Measurements from ENCODE around the gene GSTA4.

GSTA4 gene

GRCh38 chr6:52994839-52995088 is 320 bp downstream of the GSTA4 start:
- Mint-ChIP-seq H3K4me3 (peak overlapping the region; percentile 87 to 98), H3K27me3 (peaks cover 14% of the 10 kb centered on the region), H3K4me1 (peaks cover 33% of the 10 kb centered on the region), H3K27ac (peak overlapping the region; percentile 88 to 100), H3K9me3 (no peaks in the 10 kb centered on the region)
- peak; percentile 52 for ATAC-seq
- DNase-seq, result peak in 1 of 2 donors; percentile 54

- Mint-ChIP-seq H3K9me3 (no peaks in the 10 kb centered on the region), H3K27me3 (peaks cover 14% of the 10 kb centered on the region), H3K27ac (peak overlapping the region; percentile 28 to 88), H3K4me3 (peak overlapping the region; percentile 87 to 98), H3K4me1 (peaks cover 33% of the 10 kb centered on the region)
- ATAC-seq (no peak), DNase-seq (no peak)
Measured at GRCh38 chr6:52994031-52994838, 849 bp downstream of the GSTA4 start.

DNA sequence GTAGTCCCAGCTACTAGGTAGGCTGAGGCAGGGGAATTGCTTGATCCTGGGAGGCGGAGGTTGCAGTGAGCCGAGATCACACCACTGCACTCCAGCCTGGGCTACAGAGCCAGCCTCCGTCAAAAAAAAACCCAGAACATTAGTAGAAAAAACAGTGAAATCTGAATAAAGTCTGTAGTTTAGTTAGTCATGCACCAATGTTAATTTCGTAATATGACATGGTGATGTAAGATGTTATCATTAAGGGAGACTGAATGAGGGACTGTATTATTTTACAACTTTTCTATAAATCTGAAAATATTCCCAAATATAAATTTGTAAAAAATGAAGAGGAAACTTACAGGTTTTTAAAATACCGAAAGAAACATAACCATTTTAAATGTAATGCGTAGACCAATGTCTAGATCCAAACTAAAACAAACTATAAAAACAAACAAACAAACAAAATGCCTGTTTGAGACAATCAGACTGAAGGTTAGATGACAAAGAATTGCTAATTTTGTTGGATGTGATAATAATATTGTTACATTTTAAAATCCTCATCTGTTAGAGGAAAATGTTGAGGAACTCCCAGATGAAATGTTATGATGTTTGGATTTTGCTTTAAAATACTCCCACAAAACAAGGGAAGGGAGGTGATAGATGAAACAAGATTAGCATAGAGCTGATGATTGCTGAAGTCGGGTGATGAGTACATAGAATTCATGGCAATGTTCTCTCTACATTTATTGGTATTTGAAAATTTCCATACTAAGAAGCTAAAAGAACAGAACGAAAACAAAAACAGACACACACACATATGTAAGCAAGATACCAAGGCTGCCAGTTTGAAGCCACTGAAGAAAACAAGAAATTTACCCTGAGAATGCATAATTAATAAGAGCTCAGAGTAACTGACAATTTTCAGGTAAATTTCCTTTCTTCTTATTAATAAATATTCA is 1.8 kb downstream of the GSTA4 start:
- H3K4me3 Mint-ChIP-seq, result peak overlapping the region; percentile 87 to 98
- no peak for DNase-seq
- peaks cover 19% of the 10 kb centered on the region for H3K27me3 Mint-ChIP-seq
- H3K4me1 Mint-ChIP-seq, result peaks cover 35% of the 10 kb centered on the region
- H3K27ac Mint-ChIP-seq, result no peak overlapping the region
- ATAC-seq, result no peak
- no peaks in the 10 kb centered on the region for H3K9me3 Mint-ChIP-seq

DNA sequence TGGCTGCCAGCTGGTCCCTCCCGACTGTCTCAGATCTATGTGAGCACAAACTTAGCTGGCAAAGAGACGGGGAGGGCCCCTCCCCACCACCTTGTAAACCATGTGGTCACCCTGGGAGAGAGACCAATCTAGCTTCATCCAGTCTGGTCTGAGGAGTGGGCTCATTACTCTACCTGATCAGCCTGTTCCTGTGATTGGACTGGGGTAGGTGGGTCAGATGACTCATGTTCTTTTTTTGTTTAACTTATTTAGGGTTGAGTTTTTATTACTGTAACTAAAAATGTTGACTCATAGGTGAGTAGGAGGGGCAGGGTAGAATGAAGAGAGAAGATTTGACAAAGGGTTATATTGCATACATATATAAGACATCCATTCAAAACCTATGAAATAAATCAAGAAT is 4.7 kb downstream of the GSTA4 start:
- DNase-seq (peak in 1 of 2 donors; percentile 21), ATAC-seq (peak; percentile 32)
- Mint-ChIP-seq H3K9me3 (no peaks in the 10 kb centered on the region), H3K27me3 (peaks cover 33% of the 10 kb centered on the region), H3K4me1 (peaks cover 29% of the 10 kb centered on the region), H3K4me3 (peak overlapping the region; percentile 9 to 27), H3K27ac (peak overlapping the region in 1 of 2 donors; percentile 3)

GRCh38 chr6:52985228-52985627 is 9.9 kb downstream of the GSTA4 start:
- Mint-ChIP-seq H3K9me3 (no peaks in the 10 kb centered on the region), H3K27ac (no peak overlapping the region), H3K27me3 (peaks cover 43% of the 10 kb centered on the region), H3K4me1 (peaks cover 65% of the 10 kb centered on the region), H3K4me3 (no peak overlapping the region)
- ATAC-seq, result no peak
- DNase-seq, result no peak

DNA sequence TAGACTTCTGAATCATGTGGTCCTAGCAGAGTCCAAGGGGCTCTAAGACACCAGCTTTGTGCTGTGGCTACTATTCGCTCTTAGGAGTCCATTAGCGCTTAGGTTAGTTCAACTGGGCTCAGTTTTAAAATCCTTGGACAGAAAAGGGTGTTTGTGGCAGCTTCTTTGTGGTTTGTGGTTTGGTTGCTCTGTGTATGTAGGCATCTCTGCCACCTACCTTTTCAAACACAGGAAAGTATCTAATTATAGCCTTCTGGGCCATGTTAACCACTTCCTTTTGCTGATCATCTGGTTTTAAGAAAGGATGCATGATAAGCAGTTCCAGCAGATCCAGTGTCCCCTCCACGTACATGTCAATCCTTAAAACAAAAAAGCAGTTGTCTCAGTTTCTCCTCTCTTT is 10.8 kb downstream of the GSTA4 start:
- Mint-ChIP-seq H3K4me3 (peak overlapping the region; percentile 24 to 66), H3K4me1 (peaks cover 64% of the 10 kb centered on the region), H3K27ac (peak overlapping the region; percentile 15 to 88), H3K27me3 (peaks cover 41% of the 10 kb centered on the region), H3K9me3 (no peaks in the 10 kb centered on the region)
- ATAC-seq (peak; percentile 96), DNase-seq (peak in 1 of 2 donors; percentile 59)

- H3K4me1 Mint-ChIP-seq, result peaks cover 70% of the 10 kb centered on the region
- peaks cover 46% of the 10 kb centered on the region for H3K27me3 Mint-ChIP-seq
- peak overlapping the region; percentile 50 to 66 for H3K4me3 Mint-ChIP-seq
- no peak for DNase-seq
- ATAC-seq, result peak; percentile 34
- H3K27ac Mint-ChIP-seq, result no peak overlapping the region
- H3K9me3 Mint-ChIP-seq, result no peaks in the 10 kb centered on the region
Measured at GRCh38 chr6:52983159-52983848, 11.8 kb downstream of the GSTA4 start.

- no peak overlapping the region for H3K27ac Mint-ChIP-seq
- ATAC-seq (no peak), DNase-seq (no peak)
- H3K4me3 Mint-ChIP-seq, result peak overlapping the region; percentile 0 to 50
- peaks cover 42% of the 10 kb centered on the region for H3K27me3 Mint-ChIP-seq
- H3K9me3 Mint-ChIP-seq, result no peaks in the 10 kb centered on the region
- H3K4me1 Mint-ChIP-seq, result peaks cover 70% of the 10 kb centered on the region
Measured at GRCh38 chr6:52982680-52983079, 12.4 kb downstream of the GSTA4 start.

DNA sequence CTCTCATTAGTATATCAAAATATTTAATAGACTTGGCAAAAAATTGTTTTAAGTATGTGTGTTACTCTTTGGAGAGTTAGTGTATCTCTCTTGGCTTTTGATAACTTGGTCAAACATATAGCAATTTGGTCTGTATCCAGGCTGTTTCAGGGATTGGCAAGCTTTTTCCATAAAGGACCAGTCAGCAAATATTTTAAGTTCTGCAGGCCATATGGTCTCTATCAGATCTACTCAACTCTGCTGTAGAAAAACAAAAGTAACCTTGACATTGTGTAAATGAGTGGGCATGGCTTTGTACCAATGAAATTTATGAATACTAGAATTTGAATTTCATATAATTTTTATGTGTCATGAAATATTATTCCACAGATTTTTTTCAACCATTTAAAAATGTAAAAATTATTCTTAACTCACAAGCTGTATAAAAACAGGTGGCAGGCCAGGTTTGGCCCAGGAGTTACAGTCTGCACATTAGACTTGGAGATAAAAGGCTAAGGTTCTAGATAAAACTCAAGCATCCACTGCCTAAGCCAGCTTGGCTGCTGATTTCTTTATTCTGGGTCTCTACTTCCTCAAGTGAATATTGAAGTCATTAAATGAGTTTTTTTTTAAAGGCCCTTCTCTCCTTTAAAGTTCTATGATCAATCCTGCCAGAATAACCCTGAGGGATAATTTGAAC is 13.7 kb downstream of the GSTA4 start:
- ATAC-seq, result no peak
- H3K4me3 Mint-ChIP-seq, result no peak overlapping the region
- peaks cover 75% of the 10 kb centered on the region for H3K4me1 Mint-ChIP-seq
- no peaks in the 10 kb centered on the region for H3K9me3 Mint-ChIP-seq
- no peak overlapping the region for H3K27ac Mint-ChIP-seq
- DNase-seq, result no peak
- peaks cover 35% of the 10 kb centered on the region for H3K27me3 Mint-ChIP-seq

DNA sequence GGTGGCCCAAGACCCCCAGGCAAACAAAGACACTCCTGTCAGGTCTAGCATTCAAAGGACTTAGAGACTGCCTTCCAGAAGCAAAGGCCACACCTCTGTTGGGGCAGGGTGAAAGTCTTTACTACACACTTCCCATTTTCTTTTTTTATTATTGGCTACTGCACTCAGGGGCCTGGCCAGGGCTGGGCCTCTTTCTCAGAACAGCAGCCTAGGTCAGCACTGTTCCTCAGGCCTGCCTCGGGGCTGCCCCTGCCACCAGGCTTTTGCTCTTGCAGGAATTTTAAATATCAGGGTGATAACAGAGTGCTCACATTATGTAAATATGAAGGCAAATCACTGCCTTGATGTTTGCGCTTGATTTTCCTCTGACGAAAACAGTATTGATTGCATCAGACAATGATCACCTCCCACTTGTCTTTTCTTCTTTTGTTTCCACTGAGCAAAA is 18.5 kb downstream of the GSTA4 start:
- peak; percentile 95 for ATAC-seq

DNA sequence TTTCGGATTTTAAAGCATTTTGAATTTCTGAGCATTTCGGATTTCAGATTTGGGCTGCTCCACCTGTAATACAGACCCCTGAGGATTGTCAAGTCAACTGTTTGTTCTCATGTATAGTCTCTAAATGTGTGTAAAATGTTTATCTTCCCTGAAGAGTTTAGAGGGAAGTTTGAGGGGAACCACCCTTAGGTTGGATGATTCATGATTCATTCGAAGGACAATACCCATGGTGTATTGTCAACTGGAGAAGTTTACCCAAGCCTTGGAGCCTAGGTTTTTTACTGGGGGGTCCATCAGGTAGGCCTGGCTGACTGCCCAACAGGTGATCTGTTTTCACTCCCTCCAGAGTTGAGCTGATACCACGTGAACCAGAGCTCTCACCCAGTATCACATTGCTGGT is 18.9 kb downstream of the GSTA4 start:
- peaks cover 51% of the 10 kb centered on the region for H3K4me1 Mint-ChIP-seq
- H3K9me3 Mint-ChIP-seq, result peaks cover 0 to 10% of the 10 kb centered on the region in 2 donors
- H3K27me3 Mint-ChIP-seq, result peaks cover 26% of the 10 kb centered on the region
- H3K4me3 Mint-ChIP-seq, result peak overlapping the region; percentile 74 to 76
- H3K27ac Mint-ChIP-seq, result peak overlapping the region; percentile 93 to 95
- DNase-seq, result no peak
- ATAC-seq, result peak; percentile 64

More for the DNA sequence above, 18.5 kb downstream of the GSTA4 start:
- H3K9me3 Mint-ChIP-seq, result peaks cover 0 to 10% of the 10 kb centered on the region in 2 donors
- H3K4me3 Mint-ChIP-seq, result peak overlapping the region; percentile 74 to 76
- H3K27ac Mint-ChIP-seq, result peak overlapping the region; percentile 93 to 95
- H3K4me1 Mint-ChIP-seq, result peaks cover 53% of the 10 kb centered on the region
- DNase-seq, result peak; percentile 41 to 74
- peaks cover 26% of the 10 kb centered on the region for H3K27me3 Mint-ChIP-seq

- Mint-ChIP-seq H3K4me1 (peaks cover 49% of the 10 kb centered on the region), H3K4me3 (peak overlapping the region in 1 of 2 donors; percentile 57), H3K27me3 (peaks cover 25% of the 10 kb centered on the region), H3K27ac (no peak overlapping the region), H3K9me3 (peaks cover 0 to 10% of the 10 kb centered on the region in 2 donors)
- no peak for ATAC-seq
- DNase-seq, result no peak
Measured at GRCh38 chr6:52975580-52975979, 19.5 kb downstream of the GSTA4 start.

DNA sequence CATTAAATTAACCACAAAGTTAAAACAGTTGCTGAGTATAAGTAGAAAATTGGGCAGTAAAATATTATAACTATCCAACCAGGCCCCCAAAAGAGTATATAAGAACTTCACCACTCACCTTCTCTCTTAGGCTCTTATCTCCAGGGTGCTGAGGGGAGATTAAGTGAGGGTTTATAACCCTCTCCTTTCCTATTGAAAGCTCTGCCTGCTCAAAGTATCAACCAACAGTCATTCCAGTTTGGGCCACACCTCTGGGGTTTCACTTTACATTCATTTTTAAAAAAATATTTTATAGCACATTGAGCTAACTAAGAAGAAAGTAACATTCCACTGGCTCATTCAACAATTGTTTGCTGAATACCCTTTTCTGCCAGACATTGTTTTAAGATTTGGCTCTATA is 22.1 kb downstream of the GSTA4 start:
- Mint-ChIP-seq H3K9me3 (peaks cover 0 to 10% of the 10 kb centered on the region in 2 donors), H3K27me3 (peaks cover 16% of the 10 kb centered on the region), H3K4me1 (peaks cover 42% of the 10 kb centered on the region), H3K4me3 (no peak overlapping the region), H3K27ac (peak overlapping the region in 1 of 2 donors; percentile 84)
- ATAC-seq (no peak), DNase-seq (no peak)

DNA sequence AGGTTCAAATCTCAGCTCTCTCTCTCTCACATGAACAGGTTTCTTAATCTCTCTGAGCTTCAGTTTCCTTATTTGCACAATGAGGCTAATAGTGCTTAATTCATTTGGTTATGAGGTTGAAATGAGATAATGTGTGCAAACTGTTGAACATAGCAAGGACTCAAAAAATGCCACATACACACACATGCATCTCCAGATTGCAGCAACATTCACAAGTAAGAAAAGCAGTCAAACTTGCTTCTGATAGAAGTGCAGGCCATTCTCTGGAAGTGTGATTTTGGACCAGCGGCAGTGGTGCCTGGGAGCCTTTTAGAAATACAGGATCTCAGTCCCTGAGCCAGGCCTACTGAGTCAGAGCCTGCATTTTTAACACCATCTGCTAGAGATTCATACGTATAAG is 25.7 kb downstream of the GSTA4 start:
- Mint-ChIP-seq H3K9me3 (peaks cover 0 to 4% of the 10 kb centered on the region in 2 donors), H3K4me3 (no peak overlapping the region), H3K27ac (no peak overlapping the region), H3K27me3 (peaks cover 25% of the 10 kb centered on the region), H3K4me1 (peaks cover 13% of the 10 kb centered on the region)
- no peak for DNase-seq
- ATAC-seq, result no peak

DNA sequence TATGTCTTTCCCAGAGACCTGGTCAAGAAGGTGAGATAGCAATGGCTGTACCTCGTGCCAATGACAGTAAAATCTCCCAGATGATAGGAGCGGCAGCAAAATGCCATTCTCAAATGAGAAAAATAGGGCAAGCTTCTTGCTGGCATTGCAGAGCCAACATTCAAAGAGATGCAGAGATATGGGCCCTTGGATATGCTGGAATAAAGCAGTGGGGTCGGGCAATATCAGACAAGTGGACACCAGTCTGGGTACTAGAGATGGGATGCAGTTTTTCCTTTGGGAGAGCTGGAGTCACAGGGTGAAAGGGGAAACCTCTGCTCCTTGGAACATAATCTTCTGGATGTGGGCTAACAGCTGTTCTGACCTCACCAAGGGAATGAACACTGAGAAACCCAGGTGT is 29.0 kb downstream of the GSTA4 start:
- ATAC-seq, result no peak
- no peak for DNase-seq
- peak overlapping the region in 1 of 2 donors; percentile 61 for H3K27ac Mint-ChIP-seq
- H3K27me3 Mint-ChIP-seq, result peaks cover 20% of the 10 kb centered on the region
- peaks cover 10% of the 10 kb centered on the region for H3K4me1 Mint-ChIP-seq
- H3K4me3 Mint-ChIP-seq, result no peak overlapping the region
- no peaks in the 10 kb centered on the region for H3K9me3 Mint-ChIP-seq
